GM23338 (cell line): ENCODE measurements around the gene PIEZO2. TPM values are rescaled to one million over a fixed set of nuclear protein-coding genes. Genes with fewer than 3 reads are reported as not detected.

Experiments used
- ATAC-seq: fragments of 200-7000 bp; cut with Tn5 transposase; 3 replicates; pipeline ENCODE4 v1.9.1; 2020
- DNase-seq: peaks from one replicate; pipeline ENCODE4 v3.0.0-alpha.2; 2015; ENCODE audit warnings: low spot score
- H2AFZ ChIP-seq: fragments of 200-600 bp; sonication (generic); 2 replicates; pipeline ENCODE4 v1.8.0; 2016; ENCODE audit warnings: antibody characterized with exemption, mild to moderate bottlenecking, moderate library complexity
- H3F3A ChIP-seq: fragments of 200-600 bp; sonication (generic); replicated peaks from 2 replicates; pipeline ENCODE4 v1.8.0; 2017; ENCODE audit warnings: antibody characterized with exemption, mixed run types, low read depth
- H3K27ac ChIP-seq: fragments of 200-600 bp; sonication (generic); 2 replicates; pipeline ENCODE4 v1.6.1; 2016; ENCODE audit warnings: low read depth
- H3K27me3 ChIP-seq: fragments of 200-600 bp; sonication (generic); 2 replicates; pipeline ENCODE4 v1.8.0; 2016; ENCODE audit warnings: mild to moderate bottlenecking, mixed run types, moderate library complexity; ENCODE audit not compliant: insufficient read depth
- H3K36me3 ChIP-seq: fragments of 200-600 bp; sonication (generic); 2 replicates; pipeline ENCODE4 v1.8.0; 2016; ENCODE audit warnings: mild to moderate bottlenecking; ENCODE audit not compliant: insufficient read depth
- H3K4me1 ChIP-seq: fragments of 200-600 bp; sonication (generic); 2 replicates; pipeline ENCODE4 v1.8.0; 2016; ENCODE audit warnings: mild to moderate bottlenecking, moderate library complexity; ENCODE audit not compliant: insufficient read depth
- H3K4me2 ChIP-seq: fragments of 200-600 bp; sonication (generic); 2 replicates; pipeline ENCODE4 v1.7.1; 2017; ENCODE audit warnings: mixed run types
- H3K4me3 ChIP-seq: fragments of 200-600 bp; sonication (generic); 2 replicates; pipeline ENCODE4 v1.6.1; 2016; ENCODE audit warnings: mixed run types
- H3K79me2 ChIP-seq: fragments of 200-600 bp; sonication (generic); replicated peaks from 2 replicates; pipeline ENCODE4 v1.8.0; 2017; ENCODE audit warnings: mild to moderate bottlenecking; ENCODE audit not compliant: insufficient read depth
- H3K9me2 ChIP-seq: fragments of 200-600 bp; sonication (generic); 2 replicates; pipeline ENCODE4 v1.8.0; 2017; ENCODE audit not compliant: insufficient read depth
- H4K20me1 ChIP-seq: fragments of 200-600 bp; sonication (generic); replicated peaks from 2 replicates; pipeline ENCODE4 v1.8.0; 2017; ENCODE audit warnings: mild to moderate bottlenecking; ENCODE audit not compliant: insufficient read depth
- H3K27ac Mint-ChIP-seq: 2 replicates; pipeline ENCODE4 v1.8.0; 2020; ENCODE audit warnings: inconsistent platforms, mild to moderate bottlenecking, moderate library complexity, mixed read lengths
- H3K27me3 Mint-ChIP-seq: 3 replicates; pipeline ENCODE4 v1.8.0; 2022; ENCODE audit warnings: low read depth, mild to moderate bottlenecking, moderate library complexity, mixed read lengths, inconsistent platforms; ENCODE audit not compliant: insufficient read depth, poor library complexity
- H3K36me3 Mint-ChIP-seq: 3 replicates; pipeline ENCODE4 v1.8.0; 2021; ENCODE audit warnings: low read depth, mild to moderate bottlenecking, inconsistent platforms, moderate library complexity, mixed read lengths
- H3K4me1 Mint-ChIP-seq: 3 replicates; pipeline ENCODE4 v1.8.0; 2020; ENCODE audit warnings: mild to moderate bottlenecking, inconsistent platforms, mixed read lengths
- H3K4me3 Mint-ChIP-seq: 3 replicates; pipeline ENCODE4 v1.8.0; 2021; ENCODE audit warnings: moderate library complexity, mild to moderate bottlenecking, inconsistent platforms, mixed read lengths
- H3K9me3 Mint-ChIP-seq: 3 replicates; pipeline ENCODE4 v1.8.0; 2020; ENCODE audit warnings: moderate library complexity, mild to moderate bottlenecking, inconsistent platforms, mixed read lengths
- CREB1 ChIP-seq: fragments of 250-450 bp; sonication (Bioruptor Pico); IDR thresholded peaks from 2 replicates; pipeline ENCODE4 v1.5.0; 2020; ENCODE audit warnings: low read depth, mild to moderate bottlenecking, moderate library complexity
- EZH2 ChIP-seq: fragments of 200-600 bp; sonication (generic); IDR thresholded peaks from one replicate; pipeline ENCODE4 v1.8.0; 2017; ENCODE audit warnings: antibody characterized with exemption, mild to moderate bottlenecking, low read depth; ENCODE audit not compliant: unreplicated experiment
- EZH2phosphoT487 ChIP-seq: fragments of 200-600 bp; sonication (generic); IDR thresholded peaks from one replicate; pipeline ENCODE4 v1.8.1; 2018; ENCODE audit warnings: antibody characterized with exemption; ENCODE audit not compliant: unreplicated experiment
- JUNB ChIP-seq: IDR thresholded peaks from one replicate; pipeline ENCODE4 v1.6.1; 2016; ENCODE audit warnings: antibody characterized with exemption; ENCODE audit not compliant: unreplicated experiment
- NANOG ChIP-seq: IDR thresholded peaks from 2 replicates; pipeline ENCODE4 v1.6.1; 2016; ENCODE audit warnings: antibody characterized with exemption, borderline replicate concordance
- POLR2AphosphoS5 ChIP-seq: IDR thresholded peaks from 2 replicates; pipeline ENCODE4 v1.6.1; 2016; ENCODE audit warnings: antibody characterized with exemption, low read depth
- REST ChIP-seq: IDR thresholded peaks from one replicate; pipeline ENCODE4 v1.6.1; 2018; ENCODE audit warnings: antibody characterized with exemption; ENCODE audit not compliant: unreplicated experiment
- STAT1 ChIP-seq: IDR thresholded peaks from one replicate; pipeline ENCODE4 v1.6.1; 2016; ENCODE audit warnings: antibody characterized with exemption; ENCODE audit not compliant: unreplicated experiment
- ZNF114 ChIP-seq: fragments of 250-450 bp; sonication (Bioruptor Pico); IDR thresholded peaks from 2 replicates; pipeline ENCODE4 v1.5.0; 2020; ENCODE audit warnings: mild to moderate bottlenecking, moderate library complexity
- ZNF331 ChIP-seq: fragments of 250-450 bp; sonication (Bioruptor Pico); IDR thresholded peaks from 2 replicates; pipeline ENCODE4 v1.5.0; 2020; ENCODE audit warnings: low read depth, mild to moderate bottlenecking, moderate library complexity
- ZNF462 ChIP-seq: fragments of 250-450 bp; sonication (Bioruptor Pico); IDR thresholded peaks from 2 replicates; pipeline ENCODE4 v1.5.0; 2020; ENCODE audit warnings: mild to moderate bottlenecking, moderate library complexity
- polyA plus RNA-seq: library from polyadenylated mRNA; unstranded; fragments of >200 nt; fragmentation: Nextera tagmentation; extraction: Ambion mirVana; gene quantifications from 2 replicates; pipeline ENCODE4 v1.2.1, GENCODE V29; 2016
- total RNA-seq: library from RNA; depleted of rRNA; stranded (reverse); fragments of >200 nt; shearing (Covaris generic); gene quantifications from 2 replicates; pipeline ENCODE4 v1.2.3, GENCODE V29; 2014
- TF ChIP-seq, protein P1 (sequence below): IDR thresholded peaks from 2 replicates; pipeline ENCODE4 v1.6.1; 2016; ENCODE audit warnings: antibody characterized with exemption

PIEZO2 gene
- total and polyA plus RNA-seq, 2 experiments from 2014 or later = 4.8 to 8.2 TPM

GRCh38 chr18:10757349-10757748 is 392.0 kb downstream of the PIEZO2 start:
- Histone ChIP-seq H3K79me2 (no peaks in the 10 kb centered on the region), H3K27me3 (no peaks in the 10 kb centered on the region), H3K36me3 (no peaks in the 10 kb centered on the region), H3K9me2 (no peaks in the 10 kb centered on the region; the same call in 1 of the 2 replicates), H4K20me1 (no peaks in the 10 kb centered on the region), H3K4me2 (no peak overlapping the region), H3K4me1 (no peaks in the 10 kb centered on the region), H3K4me3 (no peak overlapping the region), H3K27ac (no peak overlapping the region), H2AFZ (no peak overlapping the region), H3F3A (no peaks in the 10 kb centered on the region)
- ATAC-seq (no peak), DNase-seq (no peak)
- Mint-ChIP-seq H3K36me3 (peaks cover 25% of the 10 kb centered on the region; the same call in 2 of the 3 replicates), H3K4me3 (no peak overlapping the region), H3K27me3 (peaks cover 3% of the 10 kb centered on the region), H3K4me1 (no peaks in the 10 kb centered on the region), H3K27ac (no peak overlapping the region), H3K9me3 (no peaks in the 10 kb centered on the region)
- TF ChIP-seq EZH2phosphoT487 (no peak), NANOG (no peak)

GRCh38 chr18:10755855-10756254 is 393.5 kb downstream of the PIEZO2 start:
- H3K27ac Mint-ChIP-seq = no peak overlapping the region
- no peaks in the 10 kb centered on the region for H3K4me1 Mint-ChIP-seq
- Histone ChIP-seq H3K27ac (no peak overlapping the region), H3K36me3 (no peaks in the 10 kb centered on the region), H3F3A (no peaks in the 10 kb centered on the region), H3K4me1 (no peaks in the 10 kb centered on the region), H3K4me2 (no peak overlapping the region), H3K27me3 (no peaks in the 10 kb centered on the region), H2AFZ (no peak overlapping the region), H3K79me2 (no peaks in the 10 kb centered on the region), H3K9me2 (no peaks in the 10 kb centered on the region; the same call in 1 of the 2 replicates), H4K20me1 (no peaks in the 10 kb centered on the region), H3K4me3 (no peak overlapping the region)
- ATAC-seq = no peak
- H3K4me3 Mint-ChIP-seq = no peak overlapping the region
- peaks cover 3% of the 10 kb centered on the region for H3K27me3 Mint-ChIP-seq
- no peaks in the 10 kb centered on the region for H3K9me3 Mint-ChIP-seq
- peaks cover 21% of the 10 kb centered on the region; the same call in 2 of the 3 replicates for H3K36me3 Mint-ChIP-seq
- no peak for DNase-seq
- no peak for TF ChIP-seq ZNF114 (CRISPR knock-in tag)
- no peak for TF ChIP-seq EZH2phosphoT487
- TF ChIP-seq ZNF331 (CRISPR knock-in tag) = no peak
- no peak for TF ChIP-seq POLR2AphosphoS5
- no peak for TF ChIP-seq JUNB
- no peak for TF ChIP-seq CREB1
- TF ChIP-seq EZH2 = no peak
- no peak for TF ChIP-seq STAT1
- no peak for TF ChIP-seq REST
- TF ChIP-seq ZNF462 = no peak
- TF ChIP-seq, protein P1, sequence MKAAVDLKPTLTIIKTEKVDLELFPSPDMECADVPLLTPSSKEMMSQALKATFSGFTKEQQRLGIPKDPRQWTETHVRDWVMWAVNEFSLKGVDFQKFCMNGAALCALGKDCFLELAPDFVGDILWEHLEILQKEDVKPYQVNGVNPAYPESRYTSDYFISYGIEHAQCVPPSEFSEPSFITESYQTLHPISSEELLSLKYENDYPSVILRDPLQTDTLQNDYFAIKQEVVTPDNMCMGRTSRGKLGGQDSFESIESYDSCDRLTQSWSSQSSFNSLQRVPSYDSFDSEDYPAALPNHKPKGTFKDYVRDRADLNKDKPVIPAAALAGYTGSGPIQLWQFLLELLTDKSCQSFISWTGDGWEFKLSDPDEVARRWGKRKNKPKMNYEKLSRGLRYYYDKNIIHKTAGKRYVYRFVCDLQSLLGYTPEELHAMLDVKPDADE = no peak
- TF ChIP-seq NANOG = no peak
